GM12878 (cell line): ENCODE measurements around the gene LDHA.

Source experiments
- JUND ChIP-seq: IDR thresholded peaks from 2 replicates; pipeline ENCODE4 v1.6.1; 2012; ENCODE audit warnings: low read depth, mild to moderate bottlenecking, low read length, improper control_type of control experiment, moderate library complexity
- POLR2A ChIP-seq: IDR thresholded peaks from 2 replicates; pipeline ENCODE4 v1.6.1; 2011; ENCODE audit warnings: low read depth, mild to moderate bottlenecking, low read length
- TF ChIP-seq, protein P1 (sequence below): IDR thresholded peaks from 2 replicates; pipeline ENCODE4 v1.6.1; 2011; ENCODE audit warnings: mild to moderate bottlenecking, low read depth, low read length, moderate library complexity; ENCODE audit not compliant: insufficient replicate concordance
- TF ChIP-seq, protein P2 (sequence below), 3 experiments: IDR thresholded peaks in 2 of 3; conservative IDR thresholded peaks in 1 of 3; 2 replicates each; pipeline ENCODE4 v1.5.1; 2011; ENCODE audit warnings: low read depth in 3 of 3, low read length in 3 of 3, mild to moderate bottlenecking in 3 of 3, control low read depth in 2 of 3, moderate library complexity in 2 of 3, inconsistent platforms in 1 of 3, mixed read lengths in 1 of 3; ENCODE audit not compliant: control insufficient read depth in 2 of 3, insufficient read depth in 1 of 3; ENCODE audit errors: extremely low read depth in 1 of 3

DNA sequence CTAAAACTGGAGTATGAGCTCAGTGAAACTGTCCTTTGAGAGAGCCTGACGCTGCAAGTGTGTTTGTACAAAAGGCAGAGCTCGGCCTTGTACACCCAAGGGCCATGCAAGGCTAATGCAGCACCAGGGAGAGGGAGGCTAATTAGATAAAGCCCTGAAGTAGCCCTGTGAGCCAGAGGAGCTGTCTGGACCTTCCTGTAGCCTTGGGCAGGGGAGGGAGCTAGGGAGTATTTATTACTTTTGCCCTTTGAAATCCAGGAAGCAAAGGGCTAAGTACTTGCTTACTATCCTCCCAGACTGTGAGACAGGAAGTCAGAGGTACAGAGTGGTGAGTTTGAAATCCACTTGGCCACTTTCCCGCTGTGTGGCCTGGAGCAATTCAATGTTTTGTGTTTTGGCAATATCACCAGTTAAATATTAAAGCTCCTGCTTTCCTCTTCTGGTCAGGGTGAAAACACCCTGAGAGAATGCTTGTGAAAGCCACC, 10.2 kb upstream of the LDHA start:
- TF ChIP-seq, protein P1, sequence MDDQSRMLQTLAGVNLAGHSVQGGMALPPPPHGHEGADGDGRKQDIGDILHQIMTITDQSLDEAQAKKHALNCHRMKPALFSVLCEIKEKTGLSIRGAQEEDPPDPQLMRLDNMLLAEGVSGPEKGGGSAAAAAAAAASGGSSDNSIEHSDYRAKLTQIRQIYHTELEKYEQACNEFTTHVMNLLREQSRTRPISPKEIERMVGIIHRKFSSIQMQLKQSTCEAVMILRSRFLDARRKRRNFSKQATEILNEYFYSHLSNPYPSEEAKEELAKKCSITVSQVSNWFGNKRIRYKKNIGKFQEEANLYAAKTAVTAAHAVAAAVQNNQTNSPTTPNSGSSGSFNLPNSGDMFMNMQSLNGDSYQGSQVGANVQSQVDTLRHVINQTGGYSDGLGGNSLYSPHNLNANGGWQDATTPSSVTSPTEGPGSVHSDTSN = no peak
- TF ChIP-seq POLR2A (peak; percentile 42; the same call in 1 of the 2 replicates), JUND (no peak; the same call in 1 of the 2 replicates)
- TF ChIP-seq, protein P2, sequence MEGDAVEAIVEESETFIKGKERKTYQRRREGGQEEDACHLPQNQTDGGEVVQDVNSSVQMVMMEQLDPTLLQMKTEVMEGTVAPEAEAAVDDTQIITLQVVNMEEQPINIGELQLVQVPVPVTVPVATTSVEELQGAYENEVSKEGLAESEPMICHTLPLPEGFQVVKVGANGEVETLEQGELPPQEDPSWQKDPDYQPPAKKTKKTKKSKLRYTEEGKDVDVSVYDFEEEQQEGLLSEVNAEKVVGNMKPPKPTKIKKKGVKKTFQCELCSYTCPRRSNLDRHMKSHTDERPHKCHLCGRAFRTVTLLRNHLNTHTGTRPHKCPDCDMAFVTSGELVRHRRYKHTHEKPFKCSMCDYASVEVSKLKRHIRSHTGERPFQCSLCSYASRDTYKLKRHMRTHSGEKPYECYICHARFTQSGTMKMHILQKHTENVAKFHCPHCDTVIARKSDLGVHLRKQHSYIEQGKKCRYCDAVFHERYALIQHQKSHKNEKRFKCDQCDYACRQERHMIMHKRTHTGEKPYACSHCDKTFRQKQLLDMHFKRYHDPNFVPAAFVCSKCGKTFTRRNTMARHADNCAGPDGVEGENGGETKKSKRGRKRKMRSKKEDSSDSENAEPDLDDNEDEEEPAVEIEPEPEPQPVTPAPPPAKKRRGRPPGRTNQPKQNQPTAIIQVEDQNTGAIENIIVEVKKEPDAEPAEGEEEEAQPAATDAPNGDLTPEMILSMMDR (IDR thresholded peaks at IDR 0.05 in 2 of 3, conservative IDR thresholded peaks at IDR 0.05 in 1 of 3; ENCODE audit: control insufficient read depth in 2 of 3, extremely low read depth in 1 of 3, insufficient read depth in 1 of 3, low read depth in 3 of 3, low read length in 3 of 3) = no peak
